Measurements from ENCODE around the gene EVPLL.
"Not testable (repeated sequence)": the region's sequence is repeated elsewhere in the genome, so short reads cannot be mapped to it uniquely, and the experiment has no call there.

DNA sequence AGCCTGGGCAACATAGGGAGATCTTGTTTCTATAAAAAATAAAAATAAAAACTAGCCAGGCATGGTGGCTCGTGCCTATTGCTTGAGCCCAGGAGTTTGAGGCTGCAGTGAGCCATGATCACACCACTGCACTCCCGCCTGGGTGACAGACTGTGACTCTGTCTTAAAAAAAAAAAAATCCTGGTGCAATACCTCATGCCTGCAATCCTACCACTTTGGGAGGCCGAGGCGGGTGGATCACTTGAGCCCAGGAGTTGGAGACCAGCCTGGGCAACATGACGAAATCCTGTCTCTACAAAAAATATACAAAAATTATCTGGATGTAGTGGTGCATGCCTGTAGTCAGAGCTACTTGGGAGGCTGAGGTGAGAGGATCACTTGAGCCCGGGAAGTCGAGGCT lies 6.7 kb downstream of the EVPLL start:
- TF ChIP-seq EZH2phosphoT487 (IDR thresholded peaks at IDR 0.05; ENCODE audit: borderline replicate concordance, low read length); CTCF (IDR thresholded peaks at IDR 0.05; ENCODE audit: low read depth, low read length, poor library complexity, severe bottlenecking): not testable (repeated sequence)
